CD4-positive, alpha-beta T cell treated with Interleukin-4 for 1 hour (primary cell): Measurements from ENCODE around the gene SLX4IP.

ENCODE experiments used
- DNase-seq, 2 donors: peaks; one replicate each; pipeline ENCODE4 v3.0.0-alpha.2; 2020 to 2022

The SLX4IP gene

DNA sequence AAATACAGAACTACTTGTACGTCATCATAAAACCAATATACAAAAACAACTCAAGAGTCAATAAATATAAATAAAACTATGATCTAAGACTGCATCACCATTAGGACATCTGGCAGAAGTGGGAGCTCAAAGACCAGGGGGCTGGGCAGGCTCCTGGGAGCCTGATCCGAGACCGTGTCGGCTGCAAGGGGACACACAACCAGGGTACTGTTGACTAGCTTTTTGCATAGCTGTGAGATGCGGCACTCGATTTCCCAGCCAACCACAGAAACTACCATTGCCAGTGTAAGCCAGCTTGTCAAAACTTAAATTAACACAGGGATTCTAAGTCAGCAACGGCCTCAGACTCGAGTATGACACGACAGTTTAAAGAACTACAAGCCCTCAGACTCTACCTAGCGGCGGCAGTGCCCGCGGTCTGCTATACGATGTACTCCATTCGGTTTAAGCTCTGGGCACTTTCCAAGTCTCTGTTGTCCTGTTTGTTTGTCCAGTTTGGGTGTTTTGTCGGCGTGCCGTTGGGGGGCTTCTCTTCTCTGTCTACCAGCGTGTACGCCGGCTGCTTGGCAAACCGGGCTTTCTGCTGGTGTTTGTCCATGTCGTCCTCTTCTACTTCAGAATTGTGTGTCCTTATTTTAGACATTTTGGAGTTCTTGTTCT, 204.1 kb downstream of the SLX4IP start:
- DNase-seq: no peak

DNA sequence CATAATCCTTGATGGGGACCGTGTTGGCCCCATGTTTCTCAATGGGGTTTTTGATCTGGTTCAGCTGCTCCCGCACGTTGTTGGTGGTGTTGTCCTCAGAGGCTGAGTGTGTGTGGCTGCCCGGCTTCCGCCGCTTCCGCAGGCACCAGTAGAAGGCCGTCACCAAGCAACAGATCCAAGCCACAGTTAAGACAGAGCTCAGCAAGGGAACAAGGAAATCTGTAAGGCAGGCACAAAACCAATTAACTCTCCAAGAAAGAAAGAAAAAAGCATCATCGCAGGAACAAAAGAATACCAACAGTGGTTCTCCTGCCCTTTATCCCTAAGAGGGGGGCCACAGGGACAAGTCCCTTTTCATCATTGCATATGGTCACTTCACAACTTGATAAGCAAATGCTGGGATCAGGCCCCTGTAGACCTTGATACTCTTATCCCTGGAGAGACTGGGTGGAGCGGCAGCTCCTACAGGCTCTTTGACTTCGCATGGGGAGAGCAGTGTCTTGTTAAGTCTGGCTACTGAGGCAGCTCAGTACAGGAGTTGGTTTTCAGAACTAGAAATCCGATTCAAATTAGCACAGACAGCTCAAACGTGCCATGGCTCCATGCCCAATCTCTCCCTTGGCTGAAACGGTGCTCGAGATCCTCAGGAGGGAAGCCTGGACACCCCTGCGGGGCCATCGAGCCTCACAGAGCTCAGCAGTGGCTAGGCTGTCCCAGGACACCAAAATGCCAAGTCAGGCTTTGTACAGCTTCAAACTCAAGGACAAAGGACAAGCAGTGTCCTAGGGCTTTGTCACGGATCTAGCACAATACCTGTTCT, 204.8 kb downstream of the SLX4IP start:
- DNase-seq: no peak

DNA sequence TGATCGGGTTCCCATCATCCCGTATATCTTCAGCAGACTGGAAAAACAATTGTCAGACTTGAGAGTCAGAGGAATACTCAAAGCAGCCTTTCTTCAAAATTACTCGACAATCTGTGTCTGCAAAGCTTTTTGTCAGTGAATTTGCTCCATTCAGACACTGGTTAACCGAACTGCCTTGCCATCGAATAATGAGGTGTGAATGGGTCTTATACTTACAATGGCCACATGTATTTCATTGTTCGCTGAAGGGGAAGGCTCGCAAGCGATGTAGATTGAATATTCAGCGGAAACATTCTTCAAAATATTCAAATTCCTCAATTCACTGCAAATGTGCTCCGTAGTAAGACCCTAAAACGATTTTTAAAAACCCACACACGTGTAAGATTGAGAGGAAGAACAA, 205.8 kb downstream of the SLX4IP start:
- no peak for DNase-seq

DNA sequence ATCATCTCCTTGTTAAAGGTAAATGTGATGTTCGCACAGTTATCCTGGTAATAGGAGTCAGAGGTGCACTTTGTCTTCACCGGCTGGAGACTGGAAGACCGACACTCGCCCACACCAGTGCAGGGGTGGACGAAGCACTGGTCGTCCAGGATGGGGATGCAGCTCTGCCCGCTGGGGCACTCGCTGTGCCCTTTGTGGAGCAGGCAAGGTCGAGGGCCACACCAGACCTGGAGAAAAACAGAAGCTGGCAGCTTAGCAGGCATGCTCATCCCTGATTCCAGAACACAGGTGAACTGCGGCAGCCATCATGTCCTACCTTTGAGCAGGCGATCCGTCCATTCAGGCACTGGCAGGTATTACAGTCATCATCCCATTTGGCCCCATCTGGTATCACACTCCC, 206.4 kb downstream of the SLX4IP start:
- DNase-seq: no peak

DNA sequence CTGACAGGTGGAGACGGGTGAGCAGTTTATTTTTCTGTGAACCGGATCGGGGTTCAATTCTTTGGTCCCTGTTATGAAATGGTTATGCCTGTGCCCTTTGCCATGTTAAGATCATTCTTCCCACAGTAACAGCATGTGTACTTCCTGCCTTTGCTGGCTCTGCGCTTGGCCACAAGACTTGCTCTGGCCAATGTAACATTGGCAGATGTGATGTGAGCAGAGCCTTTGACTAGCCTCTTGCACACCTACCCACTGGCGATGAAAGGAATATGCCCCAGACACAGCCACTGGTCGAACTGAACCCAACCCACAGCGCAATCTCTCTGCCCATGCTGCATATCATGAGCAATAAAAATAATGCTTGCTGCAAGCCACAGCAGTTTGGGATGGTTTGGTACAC, 206.8 kb downstream of the SLX4IP start:
- no peak for DNase-seq

DNA sequence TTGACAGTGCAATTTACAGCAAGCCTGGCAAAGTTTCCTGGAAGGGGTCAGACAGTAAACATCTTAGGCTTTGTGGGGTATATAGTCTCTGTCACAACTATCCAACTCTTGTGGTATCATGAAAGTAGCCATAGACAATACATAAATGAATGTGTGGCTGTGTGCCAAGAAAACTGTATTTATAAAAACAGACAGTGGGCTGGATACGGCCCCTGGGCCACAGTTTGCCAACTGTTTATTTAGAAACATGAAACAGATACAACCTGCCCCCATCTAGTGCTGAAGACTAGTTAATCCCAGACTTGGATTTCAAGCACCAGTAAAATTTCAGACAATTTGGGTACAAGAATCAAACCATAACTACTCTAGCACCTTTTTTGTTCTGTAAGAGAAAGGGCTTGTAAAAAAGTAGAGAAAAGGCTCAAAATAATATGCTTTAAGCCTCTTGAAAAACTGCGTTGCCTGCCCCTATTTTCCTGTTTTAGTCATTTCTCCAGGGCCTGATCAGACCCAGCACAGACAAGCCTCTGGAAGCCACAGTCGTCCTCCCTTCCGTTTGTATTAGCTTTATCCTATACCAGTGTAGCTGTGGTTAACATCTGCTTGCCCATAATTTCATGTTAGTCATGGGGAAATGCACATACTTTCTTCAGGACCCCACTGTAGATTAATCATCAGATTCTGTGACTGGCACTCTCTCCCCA, 207.9 kb downstream of the SLX4IP start:
- DNase-seq: no peak

DNA sequence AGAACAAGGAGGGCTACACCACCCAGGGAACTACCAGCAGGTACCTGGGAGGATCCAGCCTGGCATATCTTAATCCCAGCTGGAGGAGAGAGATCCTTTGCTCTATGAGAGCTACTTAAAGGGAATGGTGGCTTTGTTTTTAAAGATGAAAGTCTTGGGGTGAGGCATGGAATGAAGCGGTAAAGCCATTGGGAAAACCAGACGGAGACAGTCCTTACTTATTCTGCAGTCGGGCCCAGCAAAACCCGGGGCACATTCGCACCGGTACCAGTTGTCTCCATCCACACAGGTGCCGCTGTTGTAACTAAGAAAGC, 208.4 kb downstream of the SLX4IP start:
- no peak for DNase-seq

DNA sequence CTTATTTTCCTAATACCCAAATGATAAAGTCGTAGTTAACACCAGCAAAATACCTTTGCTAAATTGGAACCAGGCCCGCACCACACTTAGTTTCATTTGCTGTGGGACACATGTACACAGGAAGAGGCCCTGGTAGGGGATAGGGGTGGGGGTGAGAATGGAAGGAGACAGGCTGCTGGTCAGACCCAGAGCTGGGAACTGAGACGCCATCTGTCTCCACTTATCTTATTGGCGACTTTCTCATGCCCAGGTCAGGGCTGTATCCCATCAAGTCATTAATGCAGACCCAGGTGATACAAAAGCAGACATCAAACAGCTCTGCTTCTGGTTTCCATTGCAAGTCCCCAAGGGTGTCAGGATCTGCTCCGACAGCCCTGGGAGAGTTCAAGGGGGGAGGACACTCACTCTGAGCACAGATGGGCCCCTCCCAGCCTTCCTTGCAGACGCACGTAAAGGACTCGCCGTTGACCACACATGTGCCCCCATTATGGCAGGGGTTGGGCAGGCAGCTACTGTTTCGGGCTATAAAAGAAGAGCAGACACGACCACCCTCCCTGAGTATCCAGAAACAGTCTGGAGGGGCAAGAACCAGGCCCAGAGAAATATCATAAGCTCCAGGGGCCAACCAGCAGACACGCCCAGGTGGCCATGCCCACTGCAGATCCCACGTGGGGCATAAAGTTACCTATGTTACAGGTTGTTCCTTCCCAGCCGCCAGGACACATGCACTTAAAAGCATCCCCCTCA, 209.5 kb downstream of the SLX4IP start:
- no peak for DNase-seq

DNA sequence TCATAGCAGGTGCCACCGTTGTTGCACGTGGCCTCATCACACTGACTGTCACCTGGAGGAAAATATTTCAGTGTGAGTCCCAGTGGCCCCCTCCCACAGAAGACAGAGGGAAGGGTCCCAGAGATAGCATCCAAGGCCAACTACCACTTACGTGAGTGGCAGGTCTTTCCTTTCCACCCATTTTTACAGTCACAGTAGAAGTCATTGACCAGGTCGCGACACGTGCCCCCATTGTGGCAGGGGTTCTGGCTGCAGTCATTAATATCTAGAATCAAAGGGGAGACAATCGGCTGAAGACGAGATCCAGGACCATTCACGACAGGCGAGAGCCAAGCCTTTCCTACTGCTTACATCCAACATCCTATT, 210.1 kb downstream of the SLX4IP start:
- DNase-seq: no peak

DNA sequence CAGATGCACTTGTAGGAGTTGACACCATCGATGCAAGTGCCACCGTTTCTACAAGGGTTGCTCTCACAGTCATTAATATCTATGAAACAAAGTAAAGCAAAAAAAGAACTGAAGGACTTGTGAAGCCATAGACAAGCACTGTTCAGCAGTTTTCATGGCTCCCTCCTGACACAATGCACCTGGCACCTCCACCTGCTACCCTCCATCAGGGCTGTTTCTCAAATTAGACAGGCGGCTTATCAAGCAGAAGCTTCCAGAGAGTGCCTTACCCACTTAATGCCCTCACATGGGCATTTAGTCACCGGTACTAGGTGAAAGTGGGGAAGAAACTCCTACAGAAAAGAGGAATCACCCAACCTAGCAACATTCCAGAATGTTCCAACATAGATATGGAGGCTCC, 210.9 kb downstream of the SLX4IP start:
- DNase-seq: no peak

DNA sequence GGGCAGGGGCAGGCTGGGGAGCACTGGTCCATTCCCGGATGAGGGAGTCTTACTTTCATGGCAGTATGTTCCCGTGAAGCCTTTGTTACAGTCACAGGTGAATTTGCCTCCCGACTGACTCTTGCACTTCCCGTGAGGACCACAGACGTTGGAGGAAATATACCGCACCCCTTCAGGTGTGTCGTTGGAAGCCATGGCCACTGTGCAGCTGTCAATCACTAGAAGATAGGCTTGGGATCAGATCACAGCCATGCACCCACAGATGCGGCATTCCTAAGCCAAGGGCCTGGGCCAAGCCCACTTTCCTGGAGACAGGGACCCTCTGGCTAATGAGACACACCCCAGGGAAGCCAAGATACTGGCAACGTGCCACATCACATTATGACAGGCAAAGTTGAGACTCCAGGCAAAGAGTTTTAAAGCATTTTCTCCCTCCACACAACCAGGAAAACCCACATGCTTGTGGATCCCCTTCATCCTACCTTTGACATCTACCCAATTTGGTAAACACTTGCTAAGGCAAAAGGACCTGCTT, 211.8 kb downstream of the SLX4IP start:
- DNase-seq: no peak

DNA sequence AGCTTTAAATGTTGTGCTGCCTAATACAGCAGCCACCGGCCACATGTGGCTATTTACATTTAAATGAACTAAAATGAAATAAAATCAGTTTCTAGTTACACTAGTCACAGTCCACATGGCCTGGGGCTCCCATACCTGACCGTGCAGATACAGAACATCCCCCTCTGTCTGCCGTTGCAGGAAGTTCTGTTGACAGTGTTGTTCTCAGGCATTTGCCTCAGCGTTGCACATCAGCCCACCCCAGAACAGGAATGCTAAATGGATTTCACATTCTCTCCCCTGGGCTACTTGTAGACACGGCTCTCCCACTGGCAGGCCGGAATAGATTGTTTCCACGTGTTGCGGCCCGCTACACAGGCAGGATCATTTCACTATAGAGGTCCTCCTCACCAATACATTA, 212.4 kb downstream of the SLX4IP start:
- no peak for DNase-seq

DNA sequence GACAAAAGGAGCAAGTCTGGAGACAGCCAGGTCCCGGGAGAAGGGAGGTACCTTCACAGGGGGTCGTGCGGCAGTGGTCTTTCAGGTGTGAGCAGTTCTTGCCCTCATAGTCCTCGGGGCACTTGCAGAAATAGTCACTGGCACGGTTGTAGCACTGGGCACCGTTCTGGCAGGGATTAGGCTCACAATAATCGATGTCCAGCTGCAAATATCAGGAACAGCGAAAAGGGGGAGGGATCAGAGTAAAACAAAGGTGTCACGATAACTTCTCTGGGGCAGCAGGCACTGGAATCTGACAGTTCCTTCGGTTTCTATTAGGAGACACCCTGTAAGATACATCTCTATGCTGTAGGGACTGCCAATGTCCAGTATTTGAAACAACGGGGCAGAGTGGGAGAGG, 212.8 kb downstream of the SLX4IP start:
- no peak for DNase-seq

DNA sequence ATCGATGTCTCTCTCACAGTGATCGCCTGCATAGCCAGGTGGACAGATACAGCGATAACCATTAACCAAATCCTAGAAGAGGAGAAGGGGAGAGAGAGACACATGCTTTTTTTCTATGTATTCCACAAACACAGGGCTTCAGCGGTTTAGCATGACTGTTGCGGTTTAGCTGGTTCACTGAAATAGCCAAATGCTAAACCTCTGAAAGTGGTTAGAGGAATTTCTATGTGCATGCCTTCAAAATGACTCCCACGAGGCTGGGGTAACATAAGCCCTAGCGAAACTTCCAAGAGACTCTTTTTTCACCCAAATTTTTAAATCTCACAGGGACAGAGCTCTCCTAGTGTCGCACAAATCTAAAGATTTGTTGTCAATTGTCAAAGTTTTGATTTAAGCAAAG, 213.5 kb downstream of the SLX4IP start:
- DNase-seq: no peak

DNA sequence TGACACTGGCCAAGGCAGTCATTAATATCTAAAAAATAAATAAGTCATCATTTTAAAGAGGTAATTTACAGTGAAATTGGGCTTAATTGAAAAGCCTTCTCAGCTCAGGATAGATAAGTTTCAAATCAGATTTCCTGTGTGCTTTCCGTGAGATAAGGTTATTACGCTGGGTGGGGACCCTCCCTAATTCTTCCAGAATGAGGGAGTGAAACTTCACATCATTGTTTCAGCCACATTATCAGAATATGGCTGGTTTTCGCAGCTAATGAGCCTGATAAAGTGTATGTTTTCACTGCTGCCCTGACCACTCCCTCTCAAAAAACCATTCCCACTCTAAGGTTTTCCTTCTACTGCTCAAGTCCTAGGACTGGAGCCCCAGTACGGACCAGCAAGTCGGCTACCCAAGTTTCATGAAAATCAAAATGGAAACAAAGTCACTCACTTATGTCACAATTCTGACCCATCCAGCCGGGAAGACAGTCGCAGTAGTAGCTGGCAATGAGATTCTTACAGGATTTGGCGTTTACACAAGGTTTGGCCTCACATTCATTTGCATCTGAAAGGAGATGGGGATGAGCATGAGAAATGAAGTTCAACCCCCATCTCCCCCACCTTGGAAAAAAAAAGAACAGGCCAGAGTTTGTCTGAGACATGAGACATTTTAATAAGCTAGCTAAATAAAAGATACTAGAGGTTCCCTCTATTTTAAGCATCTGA, 214.1 kb downstream of the SLX4IP start:
- no peak for DNase-seq

DNA sequence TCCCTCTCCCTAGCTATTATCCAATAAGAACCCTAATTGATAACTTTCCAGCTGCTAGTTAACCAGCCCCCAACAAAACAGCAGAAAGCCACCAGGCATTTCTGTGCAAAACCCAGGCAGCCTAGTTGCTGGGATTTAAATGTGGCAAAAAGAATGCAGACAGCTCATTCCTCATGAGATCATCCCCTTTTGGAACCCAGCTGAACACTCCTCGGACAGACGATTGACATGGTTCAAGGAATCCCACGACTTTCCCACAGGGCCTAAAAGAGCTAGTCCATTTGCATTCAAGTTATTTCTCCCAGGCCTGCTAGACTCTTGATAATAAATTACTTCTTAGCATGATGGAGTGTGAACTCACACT, 214.7 kb downstream of the SLX4IP start:
- DNase-seq: no peak

DNA sequence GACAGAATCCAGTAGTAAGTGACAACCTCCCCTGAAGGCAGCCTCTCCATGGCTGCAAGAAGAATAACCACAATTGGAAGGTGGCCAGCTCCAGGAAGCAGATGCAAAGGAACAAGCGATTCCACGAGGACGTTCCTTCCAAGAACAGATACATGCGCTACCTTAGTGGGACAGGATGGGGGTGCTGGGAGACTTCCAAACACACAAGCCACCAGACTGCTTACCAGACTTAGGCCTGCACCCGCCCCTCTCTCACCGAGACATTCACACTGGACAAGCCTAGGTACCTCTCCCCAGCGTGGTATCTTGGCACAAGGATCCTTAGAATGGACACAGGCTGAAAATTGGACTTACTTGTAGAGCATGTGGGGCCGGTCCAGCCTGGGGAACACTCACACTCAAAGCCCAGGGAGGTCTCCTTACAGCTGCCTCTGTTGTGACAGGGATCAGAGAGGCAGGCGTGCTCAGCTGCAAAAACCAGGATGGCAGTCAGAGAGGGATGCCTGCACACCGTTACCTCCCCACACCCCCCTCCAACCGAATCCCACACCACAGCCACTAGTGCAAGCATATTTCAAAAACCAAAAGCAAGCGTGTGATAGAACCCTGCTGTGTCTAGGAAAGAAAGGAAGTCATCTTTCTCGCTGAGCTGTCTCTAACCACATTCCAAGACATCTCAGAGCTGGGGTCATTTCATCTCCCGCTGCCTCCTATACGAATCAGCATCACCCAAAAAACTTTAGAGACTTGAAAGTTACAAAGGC, 216.3 kb downstream of the SLX4IP start:
- no peak for DNase-seq

DNA sequence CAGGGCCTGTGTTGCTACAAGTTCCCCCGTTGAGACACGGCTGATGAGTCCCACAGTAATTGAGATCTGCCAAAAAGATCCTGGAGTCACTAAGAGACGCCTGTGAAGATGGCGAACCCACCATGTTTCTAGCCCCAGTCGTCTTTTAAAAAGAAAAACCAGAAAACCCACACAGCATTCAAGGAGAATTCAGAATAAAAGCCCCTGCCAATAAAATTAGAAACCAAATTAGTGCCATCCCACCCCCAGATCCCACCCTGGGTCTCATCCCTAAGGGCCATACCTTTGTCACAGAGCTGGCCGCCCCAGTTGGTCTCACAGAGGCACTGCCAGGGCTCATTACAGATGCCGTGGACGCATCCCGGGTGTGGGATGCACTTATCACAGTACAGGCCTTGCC, 217.1 kb downstream of the SLX4IP start:
- DNase-seq: no peak

DNA sequence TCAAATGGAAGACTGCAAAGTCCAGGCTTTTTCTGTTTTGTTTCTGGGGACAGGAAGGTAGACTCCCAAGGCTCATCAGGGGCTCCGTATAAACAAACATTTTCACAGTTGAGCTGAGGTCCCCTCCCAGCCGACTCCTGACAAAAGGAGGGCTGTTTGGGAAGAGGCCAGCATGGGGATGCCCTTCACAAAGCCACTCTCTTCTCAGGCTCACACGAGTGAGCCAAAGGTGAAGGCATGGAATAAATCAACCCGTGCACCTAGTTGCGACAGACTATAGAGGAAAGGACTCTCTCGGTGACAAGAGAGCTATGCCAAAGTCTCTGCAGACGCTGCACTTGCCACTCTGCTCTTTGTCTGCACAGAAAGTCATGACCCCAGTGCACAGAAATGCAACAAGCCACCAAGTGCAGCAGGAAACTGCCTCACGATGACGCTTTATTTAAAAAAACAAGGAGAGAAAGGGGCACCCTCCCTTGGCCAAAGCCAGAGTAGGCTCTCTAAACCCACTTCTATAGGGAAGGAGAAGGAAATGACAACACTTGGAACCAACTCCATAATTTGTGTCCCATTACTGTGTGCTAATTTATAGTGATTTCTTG, 217.7 kb downstream of the SLX4IP start:
- DNase-seq: no peak

DNA sequence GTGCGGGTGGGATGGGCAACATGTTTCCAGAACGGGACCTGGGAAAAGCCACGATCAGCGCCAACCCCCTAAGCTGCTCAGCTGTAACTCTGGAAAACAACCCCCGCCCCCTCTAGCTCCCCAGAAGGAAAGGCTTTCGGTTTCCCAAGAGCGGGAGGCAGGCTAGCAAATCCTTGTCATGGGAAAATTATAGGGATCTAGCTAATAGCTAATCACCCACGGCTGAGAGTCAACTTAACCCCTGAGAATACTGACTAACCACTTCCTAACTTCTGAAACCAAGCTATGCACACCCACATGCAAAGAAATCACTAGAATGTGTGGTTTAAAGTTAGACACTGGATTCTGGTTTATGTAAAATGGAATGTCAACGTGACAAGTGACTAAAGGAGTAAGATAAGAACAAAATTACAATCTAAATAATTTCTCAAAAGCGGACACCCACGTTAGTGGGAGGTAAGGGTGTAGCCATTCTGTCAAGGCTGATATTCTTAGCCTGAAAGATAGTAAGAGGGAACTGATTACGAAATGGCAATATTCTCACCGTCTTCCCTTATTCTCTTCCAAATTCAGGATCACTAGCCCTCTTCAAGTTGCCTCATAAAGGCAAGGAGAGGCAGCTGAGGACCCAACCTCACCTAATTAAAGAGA, 218.6 kb downstream of the SLX4IP start:
- no peak for DNase-seq

DNA sequence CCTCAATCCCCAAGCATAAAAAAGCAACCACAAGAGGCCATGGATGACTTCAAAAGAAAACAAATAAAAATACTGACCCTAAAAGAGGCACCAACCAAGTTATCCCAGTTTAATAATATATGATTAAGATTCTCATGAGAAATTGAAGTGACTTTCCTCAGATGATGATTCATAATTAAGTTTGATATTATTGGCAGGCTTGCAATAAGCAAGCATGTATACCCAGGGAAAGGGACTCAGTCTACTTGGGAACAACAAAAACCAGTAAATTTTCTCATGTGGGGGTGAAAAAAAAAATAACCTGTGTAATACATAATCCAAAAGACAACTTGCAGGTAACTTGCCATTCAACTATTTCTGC, 219.1 kb downstream of the SLX4IP start:
- no peak for DNase-seq
